Nephron (organoid): ENCODE measurements around the gene RAB3GAP2.
"Not testable (repeated sequence)": the region's sequence is repeated elsewhere in the genome, so short reads cannot be mapped to it uniquely, and the experiment has no call there.

Source experiments
- H3K27ac Mint-ChIP-seq, 3 experiments: 2 replicates each; pipeline ENCODE4 v1.8.0; 2020; ENCODE audit warnings: mixed read lengths in 3 of 3, mild to moderate bottlenecking in 2 of 3, moderate library complexity in 1 of 3
- H3K27me3 Mint-ChIP-seq: 2 replicates; pipeline ENCODE4 v1.8.0; 2021; ENCODE audit warnings: low read depth, mild to moderate bottlenecking, moderate library complexity, mixed read lengths
- H3K36me3 Mint-ChIP-seq: 2 replicates; pipeline ENCODE4 v1.8.0; 2020; ENCODE audit warnings: low read depth, mixed read lengths
- H3K4me1 Mint-ChIP-seq: 2 replicates; pipeline ENCODE4 v1.8.0; 2020; ENCODE audit warnings: mixed read lengths
- H3K4me3 Mint-ChIP-seq, 3 experiments: 2 replicates each; pipeline ENCODE4 v1.8.0; 2020; ENCODE audit warnings: mild to moderate bottlenecking in 3 of 3, mixed read lengths in 3 of 3, moderate library complexity in 2 of 3
- H3K9me3 Mint-ChIP-seq: 2 replicates; pipeline ENCODE4 v1.8.0; 2020; ENCODE audit warnings: mixed read lengths
- TF ChIP-seq, protein P1 (sequence below), 3 experiments: fragments of 200-600 bp; sonication (generic); IDR thresholded peaks; one replicate each; pipeline ENCODE4 v1.5.0; 2021; ENCODE audit warnings: antibody characterized with exemption in 3 of 3; ENCODE audit not compliant: unreplicated experiment in 3 of 3

Gene RAB3GAP2

DNA sequence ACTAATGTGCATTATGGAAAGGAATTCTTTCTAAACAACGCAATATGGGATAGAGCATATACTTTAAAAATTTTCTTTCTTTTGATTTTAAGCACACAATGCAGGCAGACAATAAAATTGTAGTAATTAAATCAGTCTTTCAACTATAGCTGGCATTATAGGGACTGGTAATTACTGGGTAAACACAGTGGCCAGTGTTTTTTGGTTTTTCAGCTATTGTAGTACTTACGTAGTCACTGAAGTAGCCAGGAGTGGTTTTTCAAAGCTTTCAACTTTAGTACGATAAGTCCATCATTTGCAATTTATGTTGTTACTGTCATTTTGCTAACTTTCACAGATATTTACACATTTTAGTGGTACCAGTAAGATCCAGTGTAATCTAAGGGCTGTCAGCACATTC, 50.6 kb downstream of the RAB3GAP2 start:
- no peaks in the 10 kb centered on the region for H3K27me3 Mint-ChIP-seq

DNA sequence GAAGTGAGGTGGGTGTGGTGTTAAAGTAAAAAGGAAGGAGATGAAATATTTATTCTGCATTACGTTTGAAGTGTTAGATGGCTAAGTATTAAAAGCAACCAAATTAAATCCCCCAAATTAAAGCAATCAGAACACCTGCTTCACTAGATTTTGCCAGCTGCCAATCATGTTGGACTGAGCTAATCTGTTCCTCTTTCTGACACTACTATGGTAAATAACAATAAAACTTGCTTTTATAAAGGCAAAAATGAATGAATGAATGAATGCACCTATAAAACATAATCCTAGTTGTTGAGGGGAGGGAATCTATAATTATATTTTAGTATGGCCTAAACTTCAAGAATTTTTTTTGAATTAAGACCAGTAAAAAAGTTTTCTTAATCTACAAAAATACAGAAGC, 51.0 kb downstream of the RAB3GAP2 start:
- TF ChIP-seq, protein P1, sequence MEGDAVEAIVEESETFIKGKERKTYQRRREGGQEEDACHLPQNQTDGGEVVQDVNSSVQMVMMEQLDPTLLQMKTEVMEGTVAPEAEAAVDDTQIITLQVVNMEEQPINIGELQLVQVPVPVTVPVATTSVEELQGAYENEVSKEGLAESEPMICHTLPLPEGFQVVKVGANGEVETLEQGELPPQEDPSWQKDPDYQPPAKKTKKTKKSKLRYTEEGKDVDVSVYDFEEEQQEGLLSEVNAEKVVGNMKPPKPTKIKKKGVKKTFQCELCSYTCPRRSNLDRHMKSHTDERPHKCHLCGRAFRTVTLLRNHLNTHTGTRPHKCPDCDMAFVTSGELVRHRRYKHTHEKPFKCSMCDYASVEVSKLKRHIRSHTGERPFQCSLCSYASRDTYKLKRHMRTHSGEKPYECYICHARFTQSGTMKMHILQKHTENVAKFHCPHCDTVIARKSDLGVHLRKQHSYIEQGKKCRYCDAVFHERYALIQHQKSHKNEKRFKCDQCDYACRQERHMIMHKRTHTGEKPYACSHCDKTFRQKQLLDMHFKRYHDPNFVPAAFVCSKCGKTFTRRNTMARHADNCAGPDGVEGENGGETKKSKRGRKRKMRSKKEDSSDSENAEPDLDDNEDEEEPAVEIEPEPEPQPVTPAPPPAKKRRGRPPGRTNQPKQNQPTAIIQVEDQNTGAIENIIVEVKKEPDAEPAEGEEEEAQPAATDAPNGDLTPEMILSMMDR (IDR thresholded peaks at IDR 0.05; ENCODE audit: unreplicated experiment in 3 of 3): no peak

More for the DNA sequence above, 50.6 kb downstream of the RAB3GAP2 start:
- Mint-ChIP-seq H3K4me1 (peaks cover 11% of the 10 kb centered on the region), H3K27ac (no peak overlapping the region), H3K9me3 (no peaks in the 10 kb centered on the region), H3K36me3 (peaks cover 3% of the 10 kb centered on the region), H3K4me3 (no peak overlapping the region)
- TF ChIP-seq, protein P1 (IDR thresholded peaks at IDR 0.05; ENCODE audit: unreplicated experiment in 3 of 3): no peak

DNA sequence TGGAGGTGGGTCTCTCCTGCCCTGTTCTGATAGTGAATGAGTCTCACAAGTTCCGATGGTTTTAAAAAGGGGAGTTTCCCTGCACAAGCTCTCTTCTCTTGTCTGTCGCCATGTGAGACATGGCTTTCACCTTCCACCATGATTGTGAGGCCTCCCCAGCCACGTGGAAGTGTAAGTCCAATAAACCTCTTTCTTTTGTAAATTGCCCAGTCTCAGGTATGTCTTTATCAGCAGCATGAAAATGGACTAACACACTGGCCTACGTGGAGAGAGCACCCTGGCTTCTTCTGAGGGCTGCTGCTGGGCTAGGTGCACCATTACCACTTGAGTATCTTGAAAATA, 51.6 kb downstream of the RAB3GAP2 start:
- H3K9me3 Mint-ChIP-seq, H3K27me3 Mint-ChIP-seq, H3K4me3 Mint-ChIP-seq, H3K27ac Mint-ChIP-seq, H3K36me3 Mint-ChIP-seq: not testable (repeated sequence)
- H3K4me1 Mint-ChIP-seq: peaks cover 11% of the 10 kb centered on the region

More for the DNA sequence above, 51.0 kb downstream of the RAB3GAP2 start:
- Mint-ChIP-seq H3K4me1 (peaks cover 11% of the 10 kb centered on the region), H3K4me3 (no peak overlapping the region), H3K36me3 (no peaks in the 10 kb centered on the region), H3K27me3 (no peaks in the 10 kb centered on the region), H3K9me3 (no peaks in the 10 kb centered on the region), H3K27ac (no peak overlapping the region)

DNA sequence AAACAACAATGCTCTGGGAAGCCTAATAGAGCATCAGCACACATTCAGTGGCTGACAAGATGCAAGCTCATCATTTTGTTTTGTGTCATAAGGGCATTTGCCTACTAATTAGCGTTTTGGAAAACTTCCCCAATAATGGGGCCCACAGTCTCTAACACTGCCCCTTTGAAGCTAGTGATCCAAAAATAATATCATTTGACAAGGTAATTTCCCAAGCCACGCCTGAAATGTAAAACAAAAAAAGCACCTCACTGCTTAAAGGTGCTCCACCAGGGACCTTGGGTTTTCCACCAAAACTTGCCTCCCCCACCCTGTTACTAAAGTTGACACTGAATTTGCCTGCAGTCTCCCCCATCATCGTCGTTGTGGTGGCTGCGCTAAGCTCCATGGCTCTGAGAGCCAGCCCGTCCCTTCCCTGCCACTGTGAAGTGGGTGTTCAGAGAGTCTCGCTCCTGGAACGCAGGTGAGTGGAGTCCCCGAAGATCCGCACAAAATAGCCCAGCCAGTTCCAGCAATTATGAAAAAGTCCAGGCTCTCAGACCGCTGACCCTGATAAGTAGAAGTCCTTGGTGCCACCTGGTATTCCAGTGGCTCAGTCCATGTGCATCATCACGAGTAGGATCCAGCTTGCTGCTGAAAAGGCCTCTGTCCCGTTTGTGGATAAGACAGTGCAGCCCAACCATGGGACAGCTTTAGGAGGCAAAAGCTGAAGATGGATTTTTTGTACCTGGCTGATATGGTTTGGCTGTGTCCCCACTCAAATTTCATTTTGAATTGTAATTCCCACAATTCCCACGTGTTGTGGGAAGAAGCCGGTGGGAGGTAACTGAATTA, 52.2 kb downstream of the RAB3GAP2 start:
- Mint-ChIP-seq H3K27me3 (no peaks in the 10 kb centered on the region), H3K27ac (no peak overlapping the region), H3K4me1 (peaks cover 6% of the 10 kb centered on the region), H3K36me3 (no peaks in the 10 kb centered on the region), H3K4me3 (no peak overlapping the region), H3K9me3 (no peaks in the 10 kb centered on the region)
- TF ChIP-seq, protein P1 (IDR thresholded peaks at IDR 0.05; ENCODE audit: unreplicated experiment in 3 of 3): no peak

DNA sequence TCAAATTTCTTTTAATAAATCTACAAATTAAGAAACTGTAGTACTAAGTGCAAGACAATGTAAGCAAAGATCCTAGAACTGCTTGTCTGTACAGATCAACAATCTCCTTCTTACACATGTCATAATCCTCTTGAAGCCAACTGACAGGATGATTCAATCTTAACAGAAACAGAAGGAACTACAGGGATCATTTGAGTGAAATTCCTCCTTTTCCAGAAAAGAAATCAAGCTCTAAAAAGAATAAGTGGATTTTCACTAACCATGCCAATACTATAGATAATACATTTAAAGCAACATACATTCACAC, 53.2 kb downstream of the RAB3GAP2 start:
- Mint-ChIP-seq H3K4me3 (no peak overlapping the region), H3K36me3 (no peaks in the 10 kb centered on the region), H3K27me3 (no peaks in the 10 kb centered on the region), H3K4me1 (no peaks in the 10 kb centered on the region), H3K27ac (peak overlapping the region in 2 of 3 experiments; percentile 11 to 35), H3K9me3 (no peaks in the 10 kb centered on the region)
- TF ChIP-seq, protein P1 (IDR thresholded peaks at IDR 0.05; ENCODE audit: unreplicated experiment in 3 of 3): no peak

DNA sequence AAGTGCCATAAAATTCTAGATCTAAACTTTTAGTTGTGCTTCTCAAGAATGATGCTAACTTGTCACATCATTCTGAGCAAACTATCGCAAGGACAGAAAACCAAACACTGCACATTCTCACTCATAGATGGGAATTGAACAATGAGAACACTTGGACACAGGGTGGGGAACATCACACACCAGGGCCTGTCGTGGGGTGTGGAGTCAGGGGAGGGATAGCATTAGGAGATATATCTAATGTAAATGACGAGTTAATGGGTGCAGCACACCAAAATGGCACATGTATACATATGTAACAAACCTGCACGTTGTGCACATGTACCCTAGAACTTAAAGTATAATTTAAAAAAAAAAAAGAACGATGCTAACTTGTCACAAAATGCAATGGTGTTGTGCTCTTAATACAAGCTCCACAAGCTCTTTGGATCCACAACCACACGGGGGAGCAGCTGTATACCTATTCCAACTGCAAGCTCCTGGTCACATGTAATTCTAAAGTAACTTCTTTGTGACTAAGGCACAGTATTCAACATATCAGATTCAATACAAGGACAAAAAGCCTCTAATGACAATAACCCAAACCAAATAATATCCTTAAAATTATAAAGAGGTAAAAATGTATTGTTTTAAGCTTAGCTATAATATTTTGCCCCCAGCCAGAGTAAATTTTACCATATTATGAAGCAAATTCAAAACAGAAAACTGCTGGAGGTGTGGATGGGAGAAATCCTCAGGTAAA, 53.7 kb downstream of the RAB3GAP2 start:
- H3K27me3 Mint-ChIP-seq, H3K4me3 Mint-ChIP-seq, H3K27ac Mint-ChIP-seq, H3K4me1 Mint-ChIP-seq, H3K9me3 Mint-ChIP-seq, H3K36me3 Mint-ChIP-seq: not testable (repeated sequence)
- TF ChIP-seq, protein P1 (IDR thresholded peaks at IDR 0.05; ENCODE audit: unreplicated experiment in 3 of 3): peak; percentile 55 to 71 (median 57)
